Body of pancreas (tissue), 4 donors: ENCODE measurements around the gene MCRIP1. TPM values are rescaled to one million over a fixed set of nuclear protein-coding genes. Genes with fewer than 3 reads are reported as not detected.

ENCODE experiments used
- ATAC-seq: fragments of 150-250 bp; one replicate; pipeline ENCODE4 v1.9.1; 2016
- DNase-seq, 4 donors: peaks; one replicate each; pipeline ENCODE4 v3.0.0-alpha.2; 2019
- H3K27ac ChIP-seq, 4 donors: fragments of 200-600 bp; sonication (generic); 1 replicate in 3 of 4; 2 replicates in 1 of 4; pipeline versions ENCODE4 v1.5.1 to v1.6.1; 2016 to 2019; ENCODE audit warnings: mild to moderate bottlenecking in 1 of 4, mixed read lengths in 1 of 4, moderate library complexity in 1 of 4
- H3K27me3 ChIP-seq, 2 donors: fragments of 200-600 bp; sonication (generic); one replicate each; pipeline ENCODE4 v1.6.0; 2016; ENCODE audit warnings: mild to moderate bottlenecking in 1 of 2
- H3K36me3 ChIP-seq, 2 donors: fragments of 200-600 bp; sonication (generic); replicated peaks in 1 of 2; 2 replicates each; pipeline ENCODE4 v1.5.1; 2016; ENCODE audit warnings: low read depth in 2 of 2; ENCODE audit not compliant: insufficient read depth in 1 of 2
- H3K4me1 ChIP-seq: fragments of 200-600 bp; sonication (generic); one replicate; pipeline ENCODE4 v1.6.0; 2016
- H3K4me3 ChIP-seq, 2 donors: fragments of 200-600 bp; sonication (generic); 1 replicate in 1 of 2; 2 replicates in 1 of 2; pipeline ENCODE4 v1.5.1; 2016 to 2019
- H3K9me3 ChIP-seq, 3 donors: fragments of 200-600 bp; sonication (generic); 1 replicate in 2 of 3; 2 replicates in 1 of 3; pipeline ENCODE4 v1.5.1; 2016
- CTCF ChIP-seq, 7 experiments: fragments of 450-650 bp in 4 of 7; fragments of 200-600 bp in 3 of 7; sonication (generic) in 3 of 7; IDR thresholded peaks; one replicate each; pipeline ENCODE4 v1.5.1; 2016 to 2019; ENCODE audit warnings: antibody characterized with exemption in 7 of 7
- POLR2A ChIP-seq, 3 donors: fragments of 450-650 bp; IDR thresholded peaks; one replicate each; pipeline ENCODE4 v1.6.1; 2016; ENCODE audit warnings: antibody characterized with exemption in 3 of 3, mild to moderate bottlenecking in 2 of 3
- WGBS, 2 donors: methylation state at CpG; one replicate each; pipeline ENCODE4 v1.1.5; 2017; 5-methylcytosine and 5-hydroxymethylcytosine counted together
- intact Hi-C: fragments of 100-400 bp; cut with DNase I; formaldehyde crosslinking; loops from one replicate; pipeline ENCODE4 v1.15.1; 2023
- total RNA-seq, 2 donors: library from RNA; depleted of rRNA; stranded (reverse); fragments of >200 nt; gene quantifications; one replicate each; pipeline ENCODE4 v1.1.0, GENCODE V29; 2016

The MCRIP1 gene
- total RNA-seq: 10 to 100 TPM; 46.1 to 65.6 TPM

- Histone ChIP-seq H3K4me3 (peak within 1 kb of the TSS; percentile 53 to 61), H3K27me3 (no peaks in the 10 kb centered on the region), H3K9me3 (no peaks in the 10 kb centered on the region), H3K27ac (peak within 1 kb of the TSS; percentile 87 to 95 (median 92)), H3K4me1 (peaks cover 31% of the 10 kb centered on the region), H3K36me3 (no peaks in the 10 kb centered on the region)
- TF ChIP-seq CTCF (IDR thresholded peaks at IDR 0.05) (peak in 1 of 7 experiments; percentile 7), POLR2A (IDR thresholded peaks at IDR 0.05) (peak; percentile 80 to 93 (median 91))
- DNase-seq (peak; percentile 96 to 97 (median 96)), ATAC-seq (peak; percentile 94)
- intact Hi-C loops: no loop called here
- WGBS, 2 donors: 0 to 2% methylated on average over 11 to 69 of the region's 76 CpGs
These were observed at the start of gene MCRIP1 for GRCh38 chr17:81833160-81833920. MCRIP1 (minus strand) TSS chr17:81833291; CDS start chr17:81824506, 8,785 bp downstream.

- H3K27me3 ChIP-seq: no peaks in the 10 kb centered on the region
- TF ChIP-seq POLR2A (IDR thresholded peaks at IDR 0.05) (no peak), CTCF (IDR thresholded peaks at IDR 0.05) (no peak)
- no peak overlapping the region for H3K27ac ChIP-seq
- H3K9me3 ChIP-seq: no peaks in the 10 kb centered on the region
- WGBS, 2 donors: 87 to 96% methylated on average over 5 of the region's 5 CpGs
- no peaks in the 10 kb centered on the region for H3K4me1 ChIP-seq
- DNase-seq: no peak
- no peak for ATAC-seq
- no peaks in the 10 kb centered on the region for H3K36me3 ChIP-seq
- no peak overlapping the region for H3K4me3 ChIP-seq
- intact Hi-C loops: no loop called here
These were observed 46.0 kb upstream of the MCRIP1 start for GRCh38 chr17:81879121-81879520.

GRCh38 chr17:81878294-81878693, 45.2 kb upstream of the MCRIP1 start:
- intact Hi-C loops: no loop called here
- Histone ChIP-seq H3K36me3 (no peaks in the 10 kb centered on the region), H3K4me3 (no peak overlapping the region), H3K9me3 (no peaks in the 10 kb centered on the region), H3K4me1 (no peaks in the 10 kb centered on the region), H3K27ac (no peak overlapping the region), H3K27me3 (no peaks in the 10 kb centered on the region)
- ATAC-seq: no peak
- 92 to 93% methylated on average over 3 of the region's 3 CpGs for WGBS, 2 donors
- TF ChIP-seq POLR2A (IDR thresholded peaks at IDR 0.05): no peak
- TF ChIP-seq CTCF (IDR thresholded peaks at IDR 0.05): no peak
- DNase-seq: no peak

GRCh38 chr17:81877569-81877968, 44.5 kb upstream of the MCRIP1 start:
- WGBS, 2 donors: 96 to 97% methylated on average over 4 to 5 of the region's 5 CpGs
- no peaks in the 10 kb centered on the region for H3K36me3 ChIP-seq
- ATAC-seq: no peak

More at GRCh38 chr17:81877569-81877968, 44.5 kb upstream of the MCRIP1 start:
- no peak for DNase-seq
- Histone ChIP-seq H3K4me3 (no peak overlapping the region), H3K4me1 (peaks cover 6% of the 10 kb centered on the region), H3K9me3 (no peaks in the 10 kb centered on the region), H3K27me3 (no peaks in the 10 kb centered on the region), H3K27ac (no peak overlapping the region)
- TF ChIP-seq POLR2A (IDR thresholded peaks at IDR 0.05) (no peak), CTCF (IDR thresholded peaks at IDR 0.05) (no peak)
- intact Hi-C loops: no loop called here
